H1 (cell line): ENCODE measurements around the gene NPFFR2. TPM values are rescaled to one million over a fixed set of nuclear protein-coding genes. Genes with fewer than 3 reads are reported as not detected.

Source experiments
- CTCF ChIA-PET: fragments of 300-600 bp; sonication (Branson Sonifier 250); formaldehyde crosslinking; loops from one replicate; lab custom pipeline; 2021; ENCODE audit not compliant: partially characterized antibody; lab: Charles Lee
- POLR2A ChIA-PET: fragments of 300-600 bp; sonication (Branson Sonifier 250); formaldehyde crosslinking; loops from one replicate; lab custom pipeline; 2021; ENCODE audit warnings: inconsistent platforms; ENCODE audit not compliant: partially characterized antibody; lab: Charles Lee
- DNase-seq, 2 experiments: peaks; one replicate each; pipeline versions ENCODE4 v3.0.0 to v3.0.0-alpha.2; 2010 to 2022; ENCODE audit warnings: low spot score in 2 of 2, low read depth in 1 of 2, mixed read lengths in 1 of 2
- FAIRE-seq: peaks from 2 replicates; lab custom pipeline; 2011; peaks lifted over from hg19 to GRCh38; lab: Jason Lieb, UNC
- H2AFZ ChIP-seq: 2 replicates; pipeline ENCODE4 v1.8.1; 2012; ENCODE audit warnings: low read length, inconsistent platforms
- H2AK5ac ChIP-seq: 2 replicates; pipeline ENCODE4 v1.6.1; 2013; ENCODE audit warnings: low read depth, low read length
- H2BK120ac ChIP-seq: replicated peaks from 2 replicates; pipeline ENCODE3; 2013; ENCODE audit warnings: low read depth, low read length, inconsistent platforms
- H2BK12ac ChIP-seq: 2 replicates; pipeline ENCODE4 v1.6.1; 2013; ENCODE audit warnings: low read depth, low read length
- H2BK15ac ChIP-seq: 2 replicates; pipeline ENCODE4 v1.6.1; 2013; ENCODE audit warnings: low read length
- H2BK20ac ChIP-seq: 2 replicates; pipeline ENCODE4 v1.6.1; 2013; ENCODE audit warnings: low read length
- H2BK5ac ChIP-seq: 2 replicates; pipeline ENCODE4 v1.6.1; 2013; ENCODE audit warnings: low read depth, low read length
- H3K14ac ChIP-seq: 2 replicates; pipeline ENCODE4 v1.6.1; 2013; ENCODE audit warnings: inconsistent platforms; ENCODE audit not compliant: insufficient read length
- H3K18ac ChIP-seq: 2 replicates; pipeline ENCODE4 v1.6.1; 2013; ENCODE audit warnings: low read length; ENCODE audit errors: extremely low read depth
- H3K23ac ChIP-seq: 2 replicates; pipeline ENCODE4 v1.6.1; 2013; ENCODE audit warnings: inconsistent platforms; ENCODE audit not compliant: insufficient read length
- H3K23me2 ChIP-seq: 2 replicates; pipeline ENCODE4 v1.6.1; 2013; ENCODE audit warnings: low read depth, low read length
- H3K27ac ChIP-seq: 2 replicates; pipeline ENCODE4 v1.6.1; 2011; ENCODE audit warnings: low read depth, low read length, inconsistent platforms
- H3K27me3 ChIP-seq, 4 experiments: replicated peaks in 1 of 4; 1 replicate in 1 of 4; 2 replicates in 3 of 4; pipeline versions ENCODE4 v1.6.1 to v1.8.1; 2011 to 2013; ENCODE audit warnings: low read length in 3 of 4, mild to moderate bottlenecking in 3 of 4, inconsistent platforms in 2 of 4, mixed read lengths in 2 of 4, moderate library complexity in 1 of 4; ENCODE audit not compliant: control insufficient read depth in 3 of 4, insufficient read depth in 3 of 4; ENCODE audit errors: extremely low read depth in 1 of 4
- H3K36me3 ChIP-seq, 4 experiments: 2 replicates each; pipeline versions ENCODE4 v1.6.1 to v1.8.1; 2011 to 2013; ENCODE audit warnings: mild to moderate bottlenecking in 4 of 4, low read length in 3 of 4, moderate library complexity in 2 of 4, control low read depth in 1 of 4, inconsistent platforms in 1 of 4; ENCODE audit not compliant: insufficient read depth in 4 of 4, control insufficient read depth in 2 of 4
- H3K4ac ChIP-seq: replicated peaks from 2 replicates; pipeline ENCODE3; 2013; ENCODE audit warnings: low read length, low read depth, mixed read lengths, inconsistent platforms; ENCODE audit not compliant: insufficient read length
- H3K4me1 ChIP-seq, 4 experiments: replicated peaks in 1 of 4; 1 replicate in 1 of 4; 2 replicates in 3 of 4; pipeline versions ENCODE4 v1.6.1 to v1.8.1; 2011 to 2013; ENCODE audit warnings: low read length in 3 of 4, inconsistent platforms in 2 of 4, mixed read lengths in 1 of 4; ENCODE audit not compliant: insufficient read depth in 4 of 4, control insufficient read depth in 3 of 4
- H3K4me2 ChIP-seq, 2 experiments: 2 replicates each; pipeline versions ENCODE4 v1.6.1 to v1.8.1; 2011 to 2013; ENCODE audit warnings: low read depth in 2 of 2, low read length in 2 of 2, control low read depth in 1 of 2, inconsistent platforms in 1 of 2, mild to moderate bottlenecking in 1 of 2; ENCODE audit not compliant: insufficient read depth in 1 of 2
- H3K4me3 ChIP-seq, 4 experiments: fragments of 200-600, 300-600 bp in 1 of 4; sonication (generic), shearing (Covaris generic), sonication (Bioruptor Twin) in 1 of 4; 2 replicates each; pipeline versions ENCODE4 v1.5.1 to v1.8.1; 2011 to 2016; ENCODE audit warnings: low read length in 4 of 4, low read depth in 3 of 4, control low read depth in 2 of 4, inconsistent platforms in 2 of 4, mild to moderate bottlenecking in 2 of 4, mixed read lengths in 1 of 4, moderate library complexity in 1 of 4; ENCODE audit not compliant: insufficient read depth in 2 of 4; ENCODE audit errors: extremely low read depth in 1 of 4
- H3K56ac ChIP-seq: replicated peaks from 2 replicates; pipeline ENCODE3; 2013; ENCODE audit warnings: low read depth, mild to moderate bottlenecking, mixed read lengths, low read length, inconsistent platforms; ENCODE audit not compliant: insufficient read length
- H3K79me1 ChIP-seq: 2 replicates; pipeline ENCODE4 v1.6.1; 2013; ENCODE audit warnings: low read depth, low read length, control low read depth
- H3K79me2 ChIP-seq, 2 experiments: 2 replicates each; pipeline versions ENCODE4 v1.6.1 to v1.8.1; 2012 to 2013; ENCODE audit warnings: low read length in 2 of 2, mild to moderate bottlenecking in 2 of 2, inconsistent platforms in 1 of 2; ENCODE audit not compliant: insufficient read depth in 2 of 2, control insufficient read depth in 1 of 2
- H3K9ac ChIP-seq, 4 experiments: replicated peaks in 1 of 4; 1 replicate in 1 of 4; 2 replicates in 3 of 4; pipeline versions ENCODE4 v1.6.1 to v1.8.1; 2011 to 2013; ENCODE audit warnings: low read depth in 3 of 4, low read length in 3 of 4, control low read depth in 2 of 4, mild to moderate bottlenecking in 2 of 4, moderate library complexity in 2 of 4, inconsistent platforms in 1 of 4; ENCODE audit errors: extremely low read depth in 1 of 4
- H3K9me3 ChIP-seq, 2 experiments: 2 replicates each; pipeline versions ENCODE4 v1.6.1 to v1.8.1; 2012 to 2013; ENCODE audit warnings: mild to moderate bottlenecking in 2 of 2, moderate library complexity in 2 of 2, control low read depth in 1 of 2, inconsistent platforms in 1 of 2, low read depth in 1 of 2, low read length in 1 of 2, mixed read lengths in 1 of 2; ENCODE audit not compliant: insufficient read depth in 2 of 2
- H4K20me1 ChIP-seq, 2 experiments: replicated peaks in 1 of 2; 2 replicates each; pipeline versions ENCODE3 to v1.8.1; 2011 to 2013; ENCODE audit warnings: inconsistent platforms in 2 of 2, low read length in 2 of 2, mild to moderate bottlenecking in 1 of 2; ENCODE audit not compliant: insufficient read depth in 2 of 2, control insufficient read depth in 1 of 2
- H4K5ac ChIP-seq: 2 replicates; pipeline ENCODE4 v1.6.1; 2013; ENCODE audit warnings: low read length, low read depth, mixed read lengths, inconsistent platforms; ENCODE audit not compliant: insufficient read length
- H4K8ac ChIP-seq: 2 replicates; pipeline ENCODE4 v1.8.0; 2013; ENCODE audit warnings: mild to moderate bottlenecking, moderate library complexity, low read length, inconsistent platforms; ENCODE audit not compliant: insufficient read depth; ENCODE audit errors: extremely low read depth
- H4K91ac ChIP-seq: replicated peaks from 2 replicates; pipeline ENCODE3; 2013; ENCODE audit warnings: low read length, mixed read lengths, inconsistent platforms; ENCODE audit not compliant: insufficient read length
- ATF2 ChIP-seq: IDR thresholded peaks from 2 replicates; pipeline ENCODE4 v1.6.1; 2012; ENCODE audit warnings: low read length, inconsistent platforms
- ATF3 ChIP-seq: IDR thresholded peaks from 2 replicates; pipeline ENCODE4 v1.6.1; 2011; ENCODE audit warnings: low read depth, mild to moderate bottlenecking, low read length; ENCODE audit not compliant: insufficient read depth
- BACH1 ChIP-seq: IDR thresholded peaks from 2 replicates; pipeline ENCODE4 v1.6.1; 2012; ENCODE audit warnings: low read length, improper control_type of control experiment
- BRCA1 ChIP-seq: IDR thresholded peaks from 2 replicates; pipeline ENCODE4 v1.6.1; 2012; ENCODE audit warnings: low read depth, low read length, improper control_type of control experiment
- PHF8 ChIP-seq: fragments of 200-600 bp; sonication (generic); conservative IDR thresholded peaks from 2 replicates; pipeline ENCODE4 v1.7.1; 2012; ENCODE audit warnings: low read depth, mild to moderate bottlenecking, inconsistent platforms, low read length, moderate library complexity
- POLR2A ChIP-seq, 2 experiments: IDR thresholded peaks; 1 replicate in 1 of 2; 2 replicates in 1 of 2; pipeline ENCODE4 v1.6.1; 2011; ENCODE audit warnings: low read depth in 2 of 2, low read length in 2 of 2, mild to moderate bottlenecking in 2 of 2; ENCODE audit errors: control extremely low read depth in 1 of 2
- SP2 ChIP-seq: IDR thresholded peaks from 2 replicates; pipeline ENCODE4 v1.6.1; 2012; ENCODE audit warnings: mild to moderate bottlenecking, low read length, inconsistent platforms
- SRF ChIP-seq: IDR thresholded peaks from 2 replicates; pipeline ENCODE4 v1.6.1; 2011; ENCODE audit warnings: mild to moderate bottlenecking, low read depth, low read length, moderate library complexity
- TEAD4 ChIP-seq: IDR thresholded peaks from 2 replicates; pipeline ENCODE4 v1.6.1; 2012; ENCODE audit warnings: low read depth, low read length, inconsistent platforms, mixed read lengths
- WGBS, 2 experiments: shearing (Covaris generic) in 1 of 2; methylation state at CpG; one replicate each; pipeline versions ENCODE4 v1.1.6 to v1.1.7; 2013 to 2015; ENCODE audit warnings: low lambda C conversion rate in 2 of 2, mixed read lengths in 2 of 2, inconsistent platforms in 1 of 2, low coverage in 1 of 2, missing lambda C conversion rate in 1 of 2; ENCODE audit not compliant: insufficient replicate concordance in 2 of 2, insufficient coverage in 1 of 2, insufficient read length in 1 of 2; ENCODE audit errors: extremely low coverage in 1 of 2, missing lambda C conversion rate in 1 of 2; 5-methylcytosine and 5-hydroxymethylcytosine counted together
- polyA plus RNA-seq, 7 experiments: library from polyadenylated mRNA; depleted of rRNA in 3 of 7; stranded (reverse) in 5 of 7; unstranded in 2 of 7; fragments of >200 nt in 5 of 7; fragments of 200-250 nt in 2 of 7; gene quantifications; 1 replicate in 5 of 7; 2 replicates in 1 of 7; 4 replicates in 1 of 7; pipeline versions ENCODE4 v1.2.1 to v1.2.3, GENCODE V29; 2011 to 2013; ENCODE audit warnings: missing spikeins in 2 of 7, mixed read lengths in 2 of 7
- total RNA-seq: library from RNA; stranded (reverse); fragmentation: NEBNext Ultra II Directional; extraction: Animal tissue kit (Norgen Biotek cat#: 25700); gene quantifications from 2 replicates; pipeline ENCODE4 v1.2.1, GENCODE V29; 2021
- TF ChIP-seq, protein P1 (sequence below): IDR thresholded peaks from 2 replicates; pipeline ENCODE4 v1.6.1; 2012; ENCODE audit warnings: inconsistent platforms

The NPFFR2 gene
- total and polyA plus RNA-seq, 2 of the 8 experiments (the other 6 are each of a cell fraction or from before 2014, with no cell fraction given) = 0.26 to 0.53 TPM

GRCh38 chr4:71992571-71993312 lies 39.1 kb upstream of the NPFFR2 start:
- Histone ChIP-seq H3K79me2 (no peaks in the 10 kb centered on the region), H3K4me3 (no peak overlapping the region), H3K4ac (no peak overlapping the region), H3K79me1 (no peaks in the 10 kb centered on the region), H3K9me3 (peaks cover 7 to 10% of the 10 kb centered on the region in 2 experiments; a peak in 3 of 4 replicates), H4K91ac (no peak overlapping the region), H3K27me3 (no peaks in the 10 kb centered on the region), H3K9ac (no peak overlapping the region), H4K8ac (no peak overlapping the region), H2BK20ac (peak overlapping the region; percentile 37; the same call in 1 of the 2 replicates), H2AK5ac (no peak overlapping the region), H3K56ac (no peak overlapping the region), H2BK12ac (no peak overlapping the region), H4K5ac (no peak overlapping the region), H3K23ac (no peak overlapping the region), H2BK15ac (no peak overlapping the region), H2BK5ac (no peak overlapping the region), H2BK120ac (no peak overlapping the region), H4K20me1 (no peaks in the 10 kb centered on the region), H3K27ac (no peak overlapping the region), H3K14ac (no peak overlapping the region), H3K18ac (no peak overlapping the region), H3K4me2 (no peak overlapping the region), H3K4me1 (no peaks in the 10 kb centered on the region), H3K23me2 (no peaks in the 10 kb centered on the region), H3K36me3 (no peaks in the 10 kb centered on the region), H2AFZ (0 out of 2 replicates have a peak overlapping the region, but pooled peaks have one; percentile 43)
- CTCF ChIA-PET = interaction anchor here (0.7 to 0.9 kb wide), 2 partner anchors 24 to 49 kb away, joined by 3 read pairs; no protein-coding TSS in a partner anchor
- FAIRE-seq (no peak), DNase-seq (no peak)
- POLR2A ChIA-PET = no interaction called here
- 90% methylated on average over 2 of the region's 2 CpGs; no CpG with 5 or more reads in 1 of the 2 experiments for WGBS, 2 experiments
- TF ChIP-seq POLR2A (IDR thresholded peaks at IDR 0.05; ENCODE audit: control extremely low read depth in 1 of 2, low read depth in 2 of 2, low read length in 2 of 2) (no peak), SP2 (no peak), ATF3 (no peak), BACH1 (no peak), PHF8 (no peak), SRF (no peak), TEAD4 (no peak), BRCA1 (no peak), ATF2 (no peak)
- TF ChIP-seq, protein P1, sequence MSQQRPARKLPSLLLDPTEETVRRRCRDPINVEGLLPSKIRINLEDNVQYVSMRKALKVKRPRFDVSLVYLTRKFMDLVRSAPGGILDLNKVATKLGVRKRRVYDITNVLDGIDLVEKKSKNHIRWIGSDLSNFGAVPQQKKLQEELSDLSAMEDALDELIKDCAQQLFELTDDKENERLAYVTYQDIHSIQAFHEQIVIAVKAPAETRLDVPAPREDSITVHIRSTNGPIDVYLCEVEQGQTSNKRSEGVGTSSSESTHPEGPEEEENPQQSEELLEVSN = no peak
